Liver (tissue), 9 donors: ENCODE measurements around the gene KLF4. TPM values are rescaled to one million over a fixed set of nuclear protein-coding genes. Genes with fewer than 3 reads are reported as not detected.

Experiments
- DNase-seq: peaks from one replicate; pipeline ENCODE4 v3.0.0-alpha.2; 2017; ENCODE audit warnings: low spot score
- H3K27ac ChIP-seq, 2 donors: one replicate each; pipeline ENCODE4 v1.7.0; 2013; ENCODE audit warnings: inconsistent platforms in 2 of 2, low read length in 2 of 2, control low read depth in 1 of 2, low read depth in 1 of 2, mild to moderate bottlenecking in 1 of 2
- H3K27me3 ChIP-seq, 4 donors: one replicate each; pipeline versions ENCODE4 v1.6.1 to v1.7.0; 2013; ENCODE audit warnings: low read length in 3 of 4, inconsistent platforms in 1 of 4, mild to moderate bottlenecking in 1 of 4, moderate library complexity in 1 of 4; ENCODE audit not compliant: control insufficient read depth in 4 of 4, insufficient read depth in 4 of 4
- H3K36me3 ChIP-seq, 4 donors: one replicate each; pipeline versions ENCODE4 v1.6.1 to v1.7.0; 2013; ENCODE audit warnings: low read length in 3 of 4, mild to moderate bottlenecking in 3 of 4, low read depth in 1 of 4, moderate library complexity in 1 of 4; ENCODE audit not compliant: control insufficient read depth in 4 of 4, insufficient read depth in 3 of 4
- H3K4me1 ChIP-seq, 4 donors: one replicate each; pipeline versions ENCODE4 v1.6.1 to v1.7.0; 2013; ENCODE audit warnings: low read length in 3 of 4, mild to moderate bottlenecking in 3 of 4, moderate library complexity in 1 of 4; ENCODE audit not compliant: control insufficient read depth in 4 of 4, insufficient read depth in 4 of 4
- H3K4me3 ChIP-seq, 3 donors: one replicate each; pipeline versions ENCODE4 v1.6.1 to v1.7.0; 2013; ENCODE audit warnings: low read length in 3 of 3, control low read depth in 1 of 3, low read depth in 1 of 3, mild to moderate bottlenecking in 1 of 3
- H3K9ac ChIP-seq, 2 donors: one replicate each; pipeline ENCODE4 v1.7.0; 2013; ENCODE audit warnings: low read length in 2 of 2, mild to moderate bottlenecking in 2 of 2, moderate library complexity in 2 of 2, control low read depth in 1 of 2, low read depth in 1 of 2
- H3K9me3 ChIP-seq, 4 donors: one replicate each; pipeline versions ENCODE4 v1.6.1 to v1.7.0; 2013; ENCODE audit warnings: low read length in 3 of 4; ENCODE audit not compliant: control insufficient read depth in 4 of 4
- CTCF ChIP-seq: fragments of 150-350 bp; IDR thresholded peaks from 2 replicates; pipeline ENCODE4 v1.5.1; 2017; ENCODE audit warnings: improper control_type of control experiment, low read depth, low read length; ENCODE audit not compliant: missing input control
- EGR1 ChIP-seq, 2 donors: IDR thresholded peaks; 2 replicates each; pipeline ENCODE4 v1.6.1; 2016 to 2018; ENCODE audit warnings: antibody characterized with exemption in 2 of 2, low read depth in 2 of 2
- FOXA1 ChIP-seq: IDR thresholded peaks from 2 replicates; pipeline ENCODE4 v1.6.1; 2016; ENCODE audit warnings: antibody characterized with exemption
- FOXA2 ChIP-seq: IDR thresholded peaks from 2 replicates; pipeline ENCODE4 v1.6.1; 2016; ENCODE audit warnings: antibody characterized with exemption
- GABPA ChIP-seq, 2 donors: IDR thresholded peaks in 1 of 2; conservative IDR thresholded peaks in 1 of 2; 2 replicates each; pipeline ENCODE4 v1.6.1; 2016; ENCODE audit warnings: antibody characterized with exemption in 2 of 2, mild to moderate bottlenecking in 1 of 2, moderate library complexity in 1 of 2
- HNF4G ChIP-seq: IDR thresholded peaks from 2 replicates; pipeline ENCODE4 v1.6.1; 2016; ENCODE audit warnings: antibody characterized with exemption
- JUND ChIP-seq, 2 donors: IDR thresholded peaks; 2 replicates each; pipeline ENCODE4 v1.6.1; 2016; ENCODE audit warnings: antibody characterized with exemption in 2 of 2
- NR2F2 ChIP-seq: IDR thresholded peaks from 2 replicates; pipeline ENCODE4 v1.6.1; 2016; ENCODE audit warnings: antibody characterized with exemption
- REST ChIP-seq: IDR thresholded peaks from 2 replicates; pipeline ENCODE4 v1.6.1; 2016; ENCODE audit warnings: antibody characterized with exemption, mild to moderate bottlenecking
- RXRA ChIP-seq, 2 donors: IDR thresholded peaks; 2 replicates each; pipeline ENCODE4 v1.6.1; 2017 to 2018; ENCODE audit warnings: antibody characterized with exemption in 2 of 2, mild to moderate bottlenecking in 1 of 2
- SP1 ChIP-seq: IDR thresholded peaks from 2 replicates; pipeline ENCODE4 v1.6.1; 2018; ENCODE audit warnings: antibody characterized with exemption, mild to moderate bottlenecking
- TAF1 ChIP-seq: conservative IDR thresholded peaks from 2 replicates; pipeline ENCODE4 v1.6.1; 2016; ENCODE audit warnings: antibody characterized with exemption, mild to moderate bottlenecking
- YY1 ChIP-seq: IDR thresholded peaks from 2 replicates; pipeline ENCODE4 v1.6.1; 2016; ENCODE audit warnings: antibody characterized with exemption, mild to moderate bottlenecking
- WGBS: extraction: QIAGEN DNeasy Blood & Tissue Kit; methylation state at CpG from one replicate; pipeline ENCODE4 v1.1.7; 2013; 5-methylcytosine and 5-hydroxymethylcytosine counted together
- polyA plus RNA-seq, 2 donors: library from polyadenylated mRNA; stranded (reverse) in 1 of 2; unstranded in 1 of 2; fragments of 200-250 nt in 1 of 2; fragments of >200 nt in 1 of 2; fragmentation: Nextera tagmentation in 1 of 2; extraction: Ambion mirVana in 1 of 2; gene quantifications; one replicate each; pipeline versions ENCODE4 v1.2.1 to v1.2.3, GENCODE V29; 2013 to 2015
- total RNA-seq, 2 donors: library from RNA; depleted of rRNA; stranded (reverse); fragments of >200 nt; gene quantifications; one replicate each; pipeline ENCODE4 v1.2.3, GENCODE V29; 2014
- TF ChIP-seq, protein P1 (sequence below): IDR thresholded peaks from 2 replicates; pipeline ENCODE4 v1.6.1; 2016; ENCODE audit warnings: antibody characterized with exemption
- TF ChIP-seq, protein P2 (sequence below): IDR thresholded peaks from 2 replicates; pipeline ENCODE4 v1.6.1; 2016; ENCODE audit warnings: antibody characterized with exemption
- TF ChIP-seq, protein P3 (sequence below): IDR thresholded peaks from 2 replicates; pipeline ENCODE4 v1.6.1; 2016; ENCODE audit warnings: antibody characterized with exemption
- donor health status: healthy.
- donor health status: healthy.
- donor health status: healthy.
- donor health status: healthy.
- donor health status: healthy.

KLF4 gene
- total and polyA plus RNA-seq, 4 donors, result 1.1 to 7.4 (median 3.2) TPM

GRCh38 chr9:107472581-107473340 is 16.8 kb downstream of the KLF4 start:
- no peak for DNase-seq
- no peaks in the 10 kb centered on the region for H3K4me1 ChIP-seq
- TF ChIP-seq TAF1, result no peak
- TF ChIP-seq, protein P1, sequence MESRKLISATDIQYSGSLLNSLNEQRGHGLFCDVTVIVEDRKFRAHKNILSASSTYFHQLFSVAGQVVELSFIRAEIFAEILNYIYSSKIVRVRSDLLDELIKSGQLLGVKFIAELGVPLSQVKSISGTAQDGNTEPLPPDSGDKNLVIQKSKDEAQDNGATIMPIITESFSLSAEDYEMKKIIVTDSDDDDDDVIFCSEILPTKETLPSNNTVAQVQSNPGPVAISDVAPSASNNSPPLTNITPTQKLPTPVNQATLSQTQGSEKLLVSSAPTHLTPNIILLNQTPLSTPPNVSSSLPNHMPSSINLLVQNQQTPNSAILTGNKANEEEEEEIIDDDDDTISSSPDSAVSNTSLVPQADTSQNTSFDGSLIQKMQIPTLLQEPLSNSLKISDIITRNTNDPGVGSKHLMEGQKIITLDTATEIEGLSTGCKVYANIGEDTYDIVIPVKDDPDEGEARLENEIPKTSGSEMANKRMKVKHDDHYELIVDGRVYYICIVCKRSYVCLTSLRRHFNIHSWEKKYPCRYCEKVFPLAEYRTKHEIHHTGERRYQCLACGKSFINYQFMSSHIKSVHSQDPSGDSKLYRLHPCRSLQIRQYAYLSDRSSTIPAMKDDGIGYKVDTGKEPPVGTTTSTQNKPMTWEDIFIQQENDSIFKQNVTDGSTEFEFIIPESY, result no peak
- no peak for TF ChIP-seq FOXA1
- no peaks in the 10 kb centered on the region for H3K9me3 ChIP-seq
- H3K9ac ChIP-seq, result no peak overlapping the region
- H3K36me3 ChIP-seq, result no peaks in the 10 kb centered on the region
- no peaks in the 10 kb centered on the region for H3K27me3 ChIP-seq
- 57% methylated on average over 9 of the region's 9 CpGs for WGBS
- no peak overlapping the region for H3K27ac ChIP-seq
- no peak overlapping the region for H3K4me3 ChIP-seq

- 76% methylated on average over 6 of the region's 6 CpGs for WGBS
- H3K9me3 ChIP-seq, result no peaks in the 10 kb centered on the region
- no peak overlapping the region for H3K27ac ChIP-seq
- no peak overlapping the region for H3K9ac ChIP-seq
- H3K4me1 ChIP-seq, result no peaks in the 10 kb centered on the region
- no peaks in the 10 kb centered on the region for H3K27me3 ChIP-seq
- no peaks in the 10 kb centered on the region for H3K36me3 ChIP-seq
- TF ChIP-seq TAF1 (no peak), CTCF (no peak), FOXA1 (no peak), JUND (IDR thresholded peaks at IDR 0.05) (no peak), NR2F2 (no peak), SP1 (no peak), YY1 (no peak), HNF4G (no peak), FOXA2 (no peak), REST (no peak), RXRA (IDR thresholded peaks at IDR 0.05) (no peak), GABPA (IDR thresholded peaks at IDR 0.05 in 1 of 2, conservative IDR thresholded peaks at IDR 0.05 in 1 of 2) (no peak), EGR1 (IDR thresholded peaks at IDR 0.05; ENCODE audit: low read depth in 2 of 2) (no peak)
- TF ChIP-seq, protein P2, sequence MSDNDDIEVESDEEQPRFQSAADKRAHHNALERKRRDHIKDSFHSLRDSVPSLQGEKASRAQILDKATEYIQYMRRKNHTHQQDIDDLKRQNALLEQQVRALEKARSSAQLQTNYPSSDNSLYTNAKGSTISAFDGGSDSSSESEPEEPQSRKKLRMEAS, result no peak
- TF ChIP-seq, protein P1, result no peak
- TF ChIP-seq, protein P3, sequence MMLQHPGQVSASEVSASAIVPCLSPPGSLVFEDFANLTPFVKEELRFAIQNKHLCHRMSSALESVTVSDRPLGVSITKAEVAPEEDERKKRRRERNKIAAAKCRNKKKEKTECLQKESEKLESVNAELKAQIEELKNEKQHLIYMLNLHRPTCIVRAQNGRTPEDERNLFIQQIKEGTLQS, result no peak
- no peak overlapping the region for H3K4me3 ChIP-seq
- DNase-seq, result no peak
Measured at GRCh38 chr9:107471552-107471951, 18.0 kb downstream of the KLF4 start.
